ENCODE measurements around the gene LYRM4.

The LYRM4 gene

GRCh38 chr6:5128351-5128750 lies 132.4 kb downstream of the LYRM4 start:
- no peaks in the 10 kb centered on the region for H3K27me3 ChIP-seq (ENCODE audit: low read depth, low read length)
- H4K20me1 ChIP-seq (ENCODE audit: insufficient read depth, low read length), result no peaks in the 10 kb centered on the region
- no peaks in the 10 kb centered on the region for H3K36me3 ChIP-seq (replicated peaks; ENCODE audit: low read depth, low read length)
- H3K9ac ChIP-seq (ENCODE audit: low read length), result no peak overlapping the region
- no peaks in the 10 kb centered on the region for H3K79me2 ChIP-seq (ENCODE audit: low read length)
- H3K4me1 ChIP-seq (ENCODE audit: low read length), result peaks cover 10% of the 10 kb centered on the region
- H3K27ac ChIP-seq (ENCODE audit: low read length), result no peak overlapping the region
- no peak overlapping the region for H3K4me2 ChIP-seq (ENCODE audit: low read length)
- no peak overlapping the region for H2AFZ ChIP-seq (ENCODE audit: low read depth, low read length)
- no peak overlapping the region for H3K4me3 ChIP-seq (ENCODE audit: low read length)
- no peaks in the 10 kb centered on the region for H3K9me3 ChIP-seq (ENCODE audit: insufficient read depth, low read length)
- TF ChIP-seq EZH2phosphoT487 (IDR thresholded peaks at IDR 0.05; ENCODE audit: low read depth) (no peak), CTCF (IDR thresholded peaks at IDR 0.05; ENCODE audit: low read depth, low read length) (no peak)

GRCh38 chr6:5127106-5127687 lies 133.6 kb downstream of the LYRM4 start:
- no peaks in the 10 kb centered on the region for H3K79me2 ChIP-seq (ENCODE audit: low read length)
- H3K9me3 ChIP-seq (ENCODE audit: insufficient read depth, low read length), result no peaks in the 10 kb centered on the region
- H3K4me2 ChIP-seq (ENCODE audit: low read length), result no peak overlapping the region
- H3K4me3 ChIP-seq (ENCODE audit: low read length), result no peak overlapping the region
- H4K20me1 ChIP-seq (ENCODE audit: insufficient read depth, low read length), result no peaks in the 10 kb centered on the region
- no peak overlapping the region for H3K9ac ChIP-seq (ENCODE audit: low read length)
- H3K27ac ChIP-seq (ENCODE audit: low read length), result no peak overlapping the region
- H2AFZ ChIP-seq (ENCODE audit: low read depth, low read length), result no peak overlapping the region
- no peaks in the 10 kb centered on the region for H3K36me3 ChIP-seq (replicated peaks; ENCODE audit: low read depth, low read length)
- H3K27me3 ChIP-seq (ENCODE audit: low read depth, low read length), result no peaks in the 10 kb centered on the region
- H3K4me1 ChIP-seq (ENCODE audit: low read length), result no peaks in the 10 kb centered on the region
- no peak for TF ChIP-seq CTCF (IDR thresholded peaks at IDR 0.05; ENCODE audit: low read depth, low read length)
- TF ChIP-seq EZH2phosphoT487 (IDR thresholded peaks at IDR 0.05; ENCODE audit: low read depth), result no peak

GRCh38 chr6:5126214-5126613 lies 134.5 kb downstream of the LYRM4 start:
- no peaks in the 10 kb centered on the region for H3K9me3 ChIP-seq (ENCODE audit: insufficient read depth, low read length)
- H2AFZ ChIP-seq (ENCODE audit: low read depth, low read length), result no peak overlapping the region
- no peak overlapping the region for H3K9ac ChIP-seq (ENCODE audit: low read length)
- no peak for TF ChIP-seq EZH2phosphoT487 (IDR thresholded peaks at IDR 0.05; ENCODE audit: low read depth)
- no peak for TF ChIP-seq CTCF (IDR thresholded peaks at IDR 0.05; ENCODE audit: low read depth, low read length)
- no peaks in the 10 kb centered on the region for H3K79me2 ChIP-seq (ENCODE audit: low read length)
- H3K36me3 ChIP-seq (replicated peaks; ENCODE audit: low read depth, low read length), result no peaks in the 10 kb centered on the region
- no peaks in the 10 kb centered on the region for H3K4me1 ChIP-seq (ENCODE audit: low read length)
- no peak overlapping the region for H3K4me3 ChIP-seq (ENCODE audit: low read length)
- no peak overlapping the region for H3K4me2 ChIP-seq (ENCODE audit: low read length)
- no peaks in the 10 kb centered on the region for H3K27me3 ChIP-seq (ENCODE audit: low read depth, low read length)
- no peaks in the 10 kb centered on the region for H4K20me1 ChIP-seq (ENCODE audit: insufficient read depth, low read length)
- H3K27ac ChIP-seq (ENCODE audit: low read length), result no peak overlapping the region

GRCh38 chr6:5125152-5126006 lies 135.4 kb downstream of the LYRM4 start:
- Histone ChIP-seq H4K20me1 (ENCODE audit: insufficient read depth, low read length) (no peaks in the 10 kb centered on the region), H3K9me3 (ENCODE audit: insufficient read depth, low read length) (no peaks in the 10 kb centered on the region), H3K79me2 (ENCODE audit: low read length) (no peaks in the 10 kb centered on the region), H3K4me2 (ENCODE audit: low read length) (no peak overlapping the region), H3K9ac (ENCODE audit: low read length) (no peak overlapping the region), H3K36me3 (replicated peaks; ENCODE audit: low read depth, low read length) (no peaks in the 10 kb centered on the region), H3K4me3 (ENCODE audit: low read length) (no peak overlapping the region), H3K4me1 (ENCODE audit: low read length) (no peaks in the 10 kb centered on the region), H3K27me3 (ENCODE audit: low read depth, low read length) (no peaks in the 10 kb centered on the region), H3K27ac (ENCODE audit: low read length) (no peak overlapping the region), H2AFZ (ENCODE audit: low read depth, low read length) (no peak overlapping the region)
- no peak for TF ChIP-seq EZH2phosphoT487 (IDR thresholded peaks at IDR 0.05; ENCODE audit: low read depth)
- TF ChIP-seq CTCF (IDR thresholded peaks at IDR 0.05; ENCODE audit: low read depth, low read length), result no peak
